ENCODE measurements around the gene APLNR.

APLNR gene

DNA sequence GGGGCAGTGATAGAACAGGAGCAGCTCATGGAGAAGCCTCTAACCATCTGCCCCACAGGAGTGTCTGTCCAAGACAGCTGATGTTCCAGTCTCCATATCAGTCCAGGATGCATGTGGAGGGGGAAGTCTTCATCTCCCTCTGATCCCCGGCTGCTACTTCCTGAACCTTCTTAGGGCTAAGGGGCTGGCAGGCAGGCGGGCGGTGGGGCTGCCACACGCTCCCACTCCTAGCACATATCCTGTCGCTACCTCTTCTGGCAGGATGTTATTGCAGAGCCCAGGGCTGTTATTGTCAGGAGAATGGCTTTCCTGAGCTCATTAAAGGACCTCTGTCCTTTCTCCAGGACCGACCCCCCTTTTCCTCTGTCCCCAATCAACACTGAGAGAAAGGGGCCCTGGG, 29.9 kb downstream of the APLNR start:
- Histone ChIP-seq H3K4me2 (no peak overlapping the region), H3K27me3 (ENCODE audit: insufficient read depth, low read depth) (no peaks in the 10 kb centered on the region), H3K36me3 (ENCODE audit: insufficient read depth) (no peaks in the 10 kb centered on the region), H3K79me2 (ENCODE audit: insufficient read depth, low read depth) (no peaks in the 10 kb centered on the region), H3K27ac (no peak overlapping the region), H3K4me3 (IDR thresholded peaks at IDR 0.05; ENCODE audit: insufficient read depth, low read depth, low read length) (no peak overlapping the region), H4K20me1 (ENCODE audit: insufficient read depth) (no peaks in the 10 kb centered on the region), H2AFZ (ENCODE audit: low read depth) (no peak overlapping the region), H3K9ac (no peak overlapping the region), H3K4me1 (ENCODE audit: low read depth, poor library complexity, severe bottlenecking) (no peaks in the 10 kb centered on the region)
- TF ChIP-seq, protein P1, sequence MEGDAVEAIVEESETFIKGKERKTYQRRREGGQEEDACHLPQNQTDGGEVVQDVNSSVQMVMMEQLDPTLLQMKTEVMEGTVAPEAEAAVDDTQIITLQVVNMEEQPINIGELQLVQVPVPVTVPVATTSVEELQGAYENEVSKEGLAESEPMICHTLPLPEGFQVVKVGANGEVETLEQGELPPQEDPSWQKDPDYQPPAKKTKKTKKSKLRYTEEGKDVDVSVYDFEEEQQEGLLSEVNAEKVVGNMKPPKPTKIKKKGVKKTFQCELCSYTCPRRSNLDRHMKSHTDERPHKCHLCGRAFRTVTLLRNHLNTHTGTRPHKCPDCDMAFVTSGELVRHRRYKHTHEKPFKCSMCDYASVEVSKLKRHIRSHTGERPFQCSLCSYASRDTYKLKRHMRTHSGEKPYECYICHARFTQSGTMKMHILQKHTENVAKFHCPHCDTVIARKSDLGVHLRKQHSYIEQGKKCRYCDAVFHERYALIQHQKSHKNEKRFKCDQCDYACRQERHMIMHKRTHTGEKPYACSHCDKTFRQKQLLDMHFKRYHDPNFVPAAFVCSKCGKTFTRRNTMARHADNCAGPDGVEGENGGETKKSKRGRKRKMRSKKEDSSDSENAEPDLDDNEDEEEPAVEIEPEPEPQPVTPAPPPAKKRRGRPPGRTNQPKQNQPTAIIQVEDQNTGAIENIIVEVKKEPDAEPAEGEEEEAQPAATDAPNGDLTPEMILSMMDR (conservative IDR thresholded peaks at IDR 0.05; ENCODE audit: low read depth, low read length) = no peak

DNA sequence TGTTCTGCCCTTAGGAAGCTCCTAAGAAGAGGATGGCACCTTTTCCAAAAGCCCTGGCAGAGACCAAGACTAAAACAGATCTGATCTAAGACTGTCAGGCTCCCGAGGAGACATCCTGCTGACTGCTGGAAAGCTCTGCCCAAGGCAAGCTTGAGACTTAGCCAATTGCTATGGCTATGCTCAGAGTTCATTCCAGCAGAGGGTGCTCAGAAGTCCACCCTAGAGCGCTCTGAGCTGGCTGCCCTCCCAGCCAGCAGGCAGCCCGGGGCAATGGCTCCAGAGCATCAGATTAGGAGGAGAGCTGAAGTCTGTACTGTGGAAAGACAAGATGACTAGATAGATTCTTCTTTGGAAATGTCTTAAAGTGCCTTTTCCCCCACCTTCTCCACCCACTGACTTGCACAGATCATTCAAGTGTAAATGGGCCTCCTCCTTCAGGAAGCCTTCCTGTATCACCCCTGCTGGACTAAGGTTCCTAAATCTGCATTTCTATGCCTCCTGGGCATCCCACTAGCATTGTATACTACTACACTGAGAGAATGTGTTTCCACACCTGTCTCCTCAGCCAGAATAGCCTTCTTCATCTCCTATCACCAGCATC, 31.9 kb downstream of the APLNR start:
- H2AFZ ChIP-seq (ENCODE audit: low read depth) = no peak overlapping the region
- H3K27me3 ChIP-seq (ENCODE audit: insufficient read depth, low read depth) = no peaks in the 10 kb centered on the region
- no peaks in the 10 kb centered on the region for H3K36me3 ChIP-seq (ENCODE audit: insufficient read depth)
- H3K79me2 ChIP-seq (ENCODE audit: insufficient read depth, low read depth) = no peaks in the 10 kb centered on the region
- TF ChIP-seq, protein P1 (conservative IDR thresholded peaks at IDR 0.05; ENCODE audit: low read depth, low read length) = no peak
- no peaks in the 10 kb centered on the region for H4K20me1 ChIP-seq (ENCODE audit: insufficient read depth)
- H3K4me1 ChIP-seq (ENCODE audit: low read depth, poor library complexity, severe bottlenecking) = no peaks in the 10 kb centered on the region
- no peak overlapping the region for H3K4me2 ChIP-seq
- H3K4me3 ChIP-seq (IDR thresholded peaks at IDR 0.05; ENCODE audit: insufficient read depth, low read depth, low read length) = no peak overlapping the region
- no peak overlapping the region for H3K9ac ChIP-seq
- no peak overlapping the region for H3K27ac ChIP-seq

DNA sequence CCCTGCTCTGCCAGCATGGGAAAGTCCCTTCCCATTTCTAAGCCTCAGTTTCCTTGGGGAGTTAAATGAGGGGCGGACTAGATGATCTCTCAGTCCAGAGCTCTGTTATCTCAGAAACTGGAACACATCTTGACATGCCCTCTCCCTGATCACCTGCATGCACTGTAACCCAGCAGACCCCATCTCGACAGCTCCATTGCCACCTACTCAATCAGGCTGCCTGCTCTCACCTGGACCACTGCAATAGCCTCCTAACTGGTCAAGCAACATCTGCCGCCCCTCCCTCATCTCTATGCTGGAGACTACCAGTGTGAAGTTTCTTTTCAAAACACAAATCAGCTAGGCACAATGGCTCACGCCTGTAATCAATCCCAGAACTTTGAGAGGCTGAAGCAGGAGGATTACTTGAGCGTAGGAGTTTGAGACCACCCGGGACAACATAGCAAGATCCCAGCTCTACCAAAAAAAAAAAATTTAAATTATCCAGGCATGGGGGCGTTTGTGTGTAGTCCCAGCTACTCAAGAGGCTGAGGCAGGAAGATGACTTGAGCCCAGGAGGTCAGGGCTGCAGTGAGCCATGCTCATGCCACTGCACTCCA, 33.1 kb downstream of the APLNR start:
- Histone ChIP-seq H3K4me3 (IDR thresholded peaks at IDR 0.05; ENCODE audit: insufficient read depth, low read depth, low read length) (no peak overlapping the region), H4K20me1 (ENCODE audit: insufficient read depth) (no peaks in the 10 kb centered on the region), H3K4me2 (no peak overlapping the region), H3K36me3 (ENCODE audit: insufficient read depth) (no peaks in the 10 kb centered on the region), H3K27me3 (ENCODE audit: insufficient read depth, low read depth) (no peaks in the 10 kb centered on the region), H3K27ac (no peak overlapping the region), H3K4me1 (ENCODE audit: low read depth, poor library complexity, severe bottlenecking) (no peaks in the 10 kb centered on the region), H2AFZ (ENCODE audit: low read depth) (no peak overlapping the region), H3K9ac (no peak overlapping the region), H3K79me2 (ENCODE audit: insufficient read depth, low read depth) (no peaks in the 10 kb centered on the region)
- TF ChIP-seq, protein P1 (conservative IDR thresholded peaks at IDR 0.05; ENCODE audit: low read depth, low read length) = no peak

DNA sequence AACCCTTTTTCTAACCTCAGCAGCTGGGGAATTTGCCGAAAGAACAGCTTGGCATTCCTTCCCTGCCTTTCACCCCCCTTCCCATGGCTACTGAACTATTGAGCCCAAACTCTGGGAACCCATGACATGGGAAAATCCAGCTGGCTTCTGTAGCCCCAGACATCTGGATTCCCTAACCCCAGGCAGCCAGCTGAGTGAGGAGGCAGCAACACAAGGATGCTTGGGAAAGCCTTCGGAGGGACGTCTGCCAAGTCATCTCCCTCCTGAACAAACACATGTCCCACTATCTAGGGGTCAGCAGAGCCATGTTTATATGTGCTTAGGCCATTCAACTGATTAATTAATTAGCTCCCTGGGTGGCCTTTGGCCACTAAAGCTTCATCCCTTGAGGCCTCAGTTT, 33.7 kb downstream of the APLNR start:
- Histone ChIP-seq H3K27ac (no peak overlapping the region), H3K4me3 (IDR thresholded peaks at IDR 0.05; ENCODE audit: insufficient read depth, low read depth, low read length) (no peak overlapping the region), H2AFZ (ENCODE audit: low read depth) (no peak overlapping the region), H3K4me2 (no peak overlapping the region), H4K20me1 (ENCODE audit: insufficient read depth) (no peaks in the 10 kb centered on the region), H3K79me2 (ENCODE audit: insufficient read depth, low read depth) (no peaks in the 10 kb centered on the region), H3K4me1 (ENCODE audit: low read depth, poor library complexity, severe bottlenecking) (no peaks in the 10 kb centered on the region), H3K9ac (no peak overlapping the region), H3K27me3 (ENCODE audit: insufficient read depth, low read depth) (no peaks in the 10 kb centered on the region), H3K36me3 (ENCODE audit: insufficient read depth) (no peaks in the 10 kb centered on the region)
- TF ChIP-seq, protein P1 (conservative IDR thresholded peaks at IDR 0.05; ENCODE audit: low read depth, low read length) = no peak
